IPS-18c (cell line): Measurements from ENCODE around the gene ZNF527.
"Not testable (repeated sequence)": the region's sequence is repeated elsewhere in the genome, so short reads cannot be mapped to it uniquely, and the experiment has no call there.

ENCODE experiments used
- H3K4me3 ChIP-seq: 2 replicates; pipeline ENCODE4 v1.7.0; 2013; ENCODE audit warnings: low read depth, mild to moderate bottlenecking, low read length, moderate library complexity; ENCODE audit not compliant: insufficient read depth
- H3K9me3 ChIP-seq: one replicate; pipeline ENCODE4 v1.6.1; 2013; ENCODE audit warnings: mild to moderate bottlenecking, low read length, moderate library complexity; ENCODE audit not compliant: control insufficient read depth, insufficient read depth

Gene ZNF527

DNA sequence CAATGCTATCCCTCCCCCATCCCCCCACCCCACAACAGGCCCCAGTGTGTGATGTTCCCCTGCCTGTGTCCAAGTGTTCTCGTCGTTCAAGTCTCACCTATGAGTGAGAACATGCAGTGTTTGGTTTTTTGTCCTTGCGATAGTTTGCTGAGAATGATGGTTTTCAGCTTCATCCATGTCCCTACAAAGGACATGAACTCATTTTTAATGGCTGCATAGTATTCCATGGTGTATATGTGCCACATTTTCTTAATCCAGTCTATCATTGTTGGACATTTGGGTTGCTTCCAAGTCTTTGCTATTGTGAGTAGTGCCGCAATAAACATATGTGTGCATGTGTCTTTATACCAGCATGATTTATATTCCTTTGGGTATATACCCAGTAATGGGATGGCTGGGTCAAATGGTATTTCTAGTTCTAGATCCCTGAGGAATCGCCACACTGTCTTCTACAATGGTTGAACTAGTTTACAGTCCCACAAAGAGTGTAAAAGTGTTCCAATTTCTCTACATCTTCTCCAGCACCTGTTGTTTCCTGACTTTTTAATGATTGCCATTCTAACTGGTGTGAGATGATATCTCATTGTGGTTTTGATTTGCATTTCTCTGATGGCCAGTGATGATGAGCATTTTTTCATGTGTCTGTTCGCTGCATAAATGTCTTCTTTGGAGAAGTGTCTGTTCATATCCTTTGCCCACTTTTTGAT lies 35.4 kb downstream of the ZNF527 start:
- not testable (repeated sequence) for H3K9me3 ChIP-seq

GRCh38 chr19:37412700-37413099 lies 41.8 kb downstream of the ZNF527 start:
- Histone ChIP-seq H3K4me3 (no peak overlapping the region), H3K9me3 (peaks cover 19% of the 10 kb centered on the region)

More for the DNA sequence above, 35.4 kb downstream of the ZNF527 start:
- not testable (repeated sequence) for H3K4me3 ChIP-seq

DNA sequence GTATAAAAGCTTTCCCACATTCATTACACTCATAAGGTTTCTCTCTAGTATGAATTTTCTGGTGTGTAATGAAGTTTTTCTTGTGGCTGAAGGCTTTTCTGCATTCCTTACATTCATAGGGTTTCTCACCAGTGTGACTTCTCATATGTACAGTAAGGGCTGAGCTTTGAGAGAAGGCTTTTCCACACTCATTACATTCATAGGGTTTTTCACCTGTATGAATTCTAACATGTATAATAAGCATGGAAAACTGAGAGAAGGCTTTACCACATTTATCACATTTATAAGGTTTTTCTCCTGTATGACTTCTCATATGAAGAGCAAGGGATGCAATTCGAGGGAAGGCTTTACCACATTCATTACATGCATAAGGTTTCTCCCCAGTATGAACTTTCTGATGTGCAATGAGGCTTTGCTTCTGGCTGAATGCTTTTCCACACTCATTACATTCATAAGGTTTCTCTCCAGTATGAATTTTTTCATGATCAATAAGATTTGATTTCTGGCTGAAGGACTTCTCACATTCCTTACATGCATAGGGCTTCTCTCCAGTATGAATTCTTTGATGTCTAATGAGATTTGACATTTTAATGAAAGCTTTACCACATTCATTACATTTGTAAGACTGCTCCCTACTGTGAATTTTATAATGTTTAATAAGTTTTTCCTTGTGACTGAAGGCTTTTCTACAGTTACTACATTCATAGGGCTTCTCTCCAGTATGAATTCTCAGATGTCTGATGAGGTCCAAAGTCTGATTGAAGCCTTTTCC lies 42.6 kb downstream of the ZNF527 start:
- Histone ChIP-seq H3K9me3 (peaks cover 14% of the 10 kb centered on the region), H3K4me3 (no peak overlapping the region)
